ENCODE results near the gene LGR6.

DNA sequence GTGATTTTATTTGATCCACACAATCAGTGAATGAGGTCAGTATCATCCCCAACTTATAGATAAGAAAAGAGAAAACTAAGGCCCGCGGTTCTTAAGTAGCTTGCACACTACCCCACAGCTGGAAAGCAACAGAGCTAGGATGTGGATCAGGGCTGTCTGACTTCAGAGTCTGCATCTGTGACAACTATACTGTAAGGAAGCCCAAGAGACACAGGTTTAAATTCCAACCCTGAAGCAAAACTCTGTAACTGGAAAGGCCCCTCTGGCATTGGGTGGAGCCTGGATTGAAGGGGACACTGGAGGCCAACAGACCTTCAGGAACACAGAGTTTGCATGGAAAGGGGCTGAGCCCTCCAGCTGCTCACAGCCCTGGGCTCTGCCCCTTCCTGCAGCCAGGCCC is 40.2 kb downstream of the LGR6 start:
- TF ChIP-seq, protein P1, sequence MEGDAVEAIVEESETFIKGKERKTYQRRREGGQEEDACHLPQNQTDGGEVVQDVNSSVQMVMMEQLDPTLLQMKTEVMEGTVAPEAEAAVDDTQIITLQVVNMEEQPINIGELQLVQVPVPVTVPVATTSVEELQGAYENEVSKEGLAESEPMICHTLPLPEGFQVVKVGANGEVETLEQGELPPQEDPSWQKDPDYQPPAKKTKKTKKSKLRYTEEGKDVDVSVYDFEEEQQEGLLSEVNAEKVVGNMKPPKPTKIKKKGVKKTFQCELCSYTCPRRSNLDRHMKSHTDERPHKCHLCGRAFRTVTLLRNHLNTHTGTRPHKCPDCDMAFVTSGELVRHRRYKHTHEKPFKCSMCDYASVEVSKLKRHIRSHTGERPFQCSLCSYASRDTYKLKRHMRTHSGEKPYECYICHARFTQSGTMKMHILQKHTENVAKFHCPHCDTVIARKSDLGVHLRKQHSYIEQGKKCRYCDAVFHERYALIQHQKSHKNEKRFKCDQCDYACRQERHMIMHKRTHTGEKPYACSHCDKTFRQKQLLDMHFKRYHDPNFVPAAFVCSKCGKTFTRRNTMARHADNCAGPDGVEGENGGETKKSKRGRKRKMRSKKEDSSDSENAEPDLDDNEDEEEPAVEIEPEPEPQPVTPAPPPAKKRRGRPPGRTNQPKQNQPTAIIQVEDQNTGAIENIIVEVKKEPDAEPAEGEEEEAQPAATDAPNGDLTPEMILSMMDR (conservative IDR thresholded peaks at IDR 0.05; ENCODE audit: low read depth, low read length), result no peak
- no peak for TF ChIP-seq POLR2A (IDR thresholded peaks at IDR 0.05; ENCODE audit: low read depth, low read length)
- TF ChIP-seq, protein P2, sequence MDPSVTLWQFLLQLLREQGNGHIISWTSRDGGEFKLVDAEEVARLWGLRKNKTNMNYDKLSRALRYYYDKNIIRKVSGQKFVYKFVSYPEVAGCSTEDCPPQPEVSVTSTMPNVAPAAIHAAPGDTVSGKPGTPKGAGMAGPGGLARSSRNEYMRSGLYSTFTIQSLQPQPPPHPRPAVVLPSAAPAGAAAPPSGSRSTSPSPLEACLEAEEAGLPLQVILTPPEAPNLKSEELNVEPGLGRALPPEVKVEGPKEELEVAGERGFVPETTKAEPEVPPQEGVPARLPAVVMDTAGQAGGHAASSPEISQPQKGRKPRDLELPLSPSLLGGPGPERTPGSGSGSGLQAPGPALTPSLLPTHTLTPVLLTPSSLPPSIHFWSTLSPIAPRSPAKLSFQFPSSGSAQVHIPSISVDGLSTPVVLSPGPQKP (IDR thresholded peaks at IDR 0.05; ENCODE audit: borderline replicate concordance, low read depth, low read length), result no peak
- TF ChIP-seq MAZ (IDR thresholded peaks at IDR 0.05; ENCODE audit: borderline replicate concordance, low read depth, low read length), result no peak
